Ovary (tissue), 9 donors: ENCODE results near the gene SLC7A6OS. TPM values are rescaled to one million over a fixed set of nuclear protein-coding genes. Genes with fewer than 3 reads are reported as not detected.

Experiments used
- DNase-seq, 5 donors: peaks; one replicate each; pipeline ENCODE4 v3.0.0-alpha.2; 2019 to 2020
- H3K27ac ChIP-seq, 2 donors: fragments of 200-600 bp; one replicate each; pipeline versions ENCODE4 v1.5.1 to v1.8.0; 2019 to 2022
- H3K27me3 ChIP-seq: fragments of 200-600 bp; one replicate; pipeline ENCODE4 v1.8.0; 2022
- H3K36me3 ChIP-seq: fragments of 200-600 bp; sonication (generic); one replicate; pipeline ENCODE4 v1.5.1; 2019
- H3K4me1 ChIP-seq: one replicate; pipeline ENCODE4 v1.8.1; 2013; ENCODE audit warnings: mild to moderate bottlenecking, moderate library complexity; ENCODE audit not compliant: insufficient read depth
- H3K4me3 ChIP-seq: fragments of 200-600 bp; sonication (generic); one replicate; pipeline ENCODE4 v1.5.1; 2017
- H3K9me3 ChIP-seq, 2 donors: fragments of 200-600 bp in 1 of 2; sonication (generic) in 1 of 2; one replicate each; pipeline versions ENCODE4 v1.5.1 to v1.8.1; 2013 to 2019; ENCODE audit warnings: mild to moderate bottlenecking in 1 of 2, moderate library complexity in 1 of 2
- EP300 ChIP-seq: sonication (generic); formaldehyde crosslinking; IDR thresholded peaks from one replicate; pipeline ENCODE4 v1.6.1; 2017; ENCODE audit warnings: antibody characterized with exemption
- POLR2A ChIP-seq: fragments of 450-650 bp; IDR thresholded peaks from one replicate; pipeline ENCODE4 v1.6.1; 2017; ENCODE audit warnings: antibody characterized with exemption, mild to moderate bottlenecking, moderate library complexity
- WGBS, 3 donors: extraction: QIAGEN DNeasy Blood & Tissue Kit in 1 of 3; methylation state at CpG; one replicate each; pipeline versions ENCODE4 v1.1.5 to v1.1.7; 2013 to 2017; 5-methylcytosine and 5-hydroxymethylcytosine counted together
- intact Hi-C, 4 donors: fragments of 100-400 bp; cut with DNase I; formaldehyde crosslinking; loops; one replicate each; pipeline versions ENCODE4 v1.11.0 to v1.15.1; 2022 to 2023
- polyA plus RNA-seq, 2 donors: library from polyadenylated mRNA; stranded (reverse); fragments of 200-250 nt in 1 of 2; fragments of 350-450 nt in 1 of 2; fragmentation: Illumina TruSeq in 1 of 2; extraction: RNeasy Lipid Tissue Mini Kit (QIAGEN cat#74804) in 1 of 2; gene quantifications; one replicate each; pipeline ENCODE4 v1.2.3, GENCODE V29; 2013 to 2014
- total RNA-seq, 7 donors: library from RNA; depleted of rRNA in 2 of 7; stranded (reverse); fragments of >200 nt in 2 of 7; fragmentation: NEBNext Ultra II Directional in 3 of 7; extraction: Animal tissue kit (Norgen Biotek cat#: 25700) in 3 of 7; gene quantifications; one replicate each; pipeline versions ENCODE4 v1.1.0 to v1.2.4, GENCODE V29; 2016 to 2023
- TF ChIP-seq, protein P1 (sequence below), 3 donors: fragments of 450-650 bp in 2 of 3; fragments of 200-600 bp in 1 of 3; IDR thresholded peaks; one replicate each; pipeline versions ENCODE4 v1.5.1 to v1.8.0; 2016 to 2022; ENCODE audit warnings: antibody characterized with exemption in 3 of 3, mild to moderate bottlenecking in 1 of 3
- donor health status: DM: no; HTN: no; CAD: no; lungs with moderate emphysema.
- donor health status: DM: no; HTN: no; CAD: no.
- donor health status: Bipolar disorder and iron deficiency.
- donor health status: DM: yes; HTN: yes; CAD: no.
- donor health status: DM: no; HTN: no; CAD: no.
- donor health status: DM: yes; HTN: yes; CAD: no.

Gene SLC7A6OS
- total and polyA plus RNA-seq, 9 donors = 8.7 to 20.7 (median 17.6) TPM

DNA sequence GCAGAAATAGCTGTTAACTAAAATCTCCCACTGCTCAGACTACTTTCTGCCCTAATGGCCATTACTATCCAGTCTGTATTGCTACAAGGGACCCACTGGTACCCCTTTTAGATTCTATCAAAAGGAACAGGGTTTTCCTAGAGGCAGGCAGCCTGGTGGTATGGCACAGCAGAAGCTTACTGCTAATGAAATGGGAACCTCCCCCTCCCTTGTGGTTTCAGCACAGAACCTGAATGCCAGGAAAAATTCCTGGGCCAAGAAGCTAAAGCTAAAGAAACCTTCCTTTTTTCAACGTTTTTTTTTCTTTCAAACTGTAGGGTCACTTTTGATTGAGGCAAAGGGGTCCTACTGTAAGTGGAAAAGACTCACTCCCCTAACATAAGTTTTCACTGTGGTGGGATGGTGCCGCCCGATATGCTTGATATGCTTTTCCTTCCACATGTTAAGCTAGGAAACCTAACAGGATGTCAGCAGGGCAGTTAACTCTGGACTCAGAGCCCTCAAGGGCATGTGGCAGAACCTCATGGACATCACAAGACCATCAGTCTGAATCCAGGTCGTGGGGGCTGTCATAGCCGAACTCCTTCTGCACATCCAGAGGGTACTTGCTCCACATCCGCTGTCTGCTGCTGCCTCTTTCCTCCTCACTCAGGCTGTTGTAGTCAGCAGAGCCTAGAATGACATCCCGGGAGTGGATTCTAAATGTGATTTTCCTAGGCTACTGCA lies 9.8 kb downstream of the SLC7A6OS start:
- TF ChIP-seq POLR2A (no peak), EP300 (no peak)
- TF ChIP-seq, protein P1, sequence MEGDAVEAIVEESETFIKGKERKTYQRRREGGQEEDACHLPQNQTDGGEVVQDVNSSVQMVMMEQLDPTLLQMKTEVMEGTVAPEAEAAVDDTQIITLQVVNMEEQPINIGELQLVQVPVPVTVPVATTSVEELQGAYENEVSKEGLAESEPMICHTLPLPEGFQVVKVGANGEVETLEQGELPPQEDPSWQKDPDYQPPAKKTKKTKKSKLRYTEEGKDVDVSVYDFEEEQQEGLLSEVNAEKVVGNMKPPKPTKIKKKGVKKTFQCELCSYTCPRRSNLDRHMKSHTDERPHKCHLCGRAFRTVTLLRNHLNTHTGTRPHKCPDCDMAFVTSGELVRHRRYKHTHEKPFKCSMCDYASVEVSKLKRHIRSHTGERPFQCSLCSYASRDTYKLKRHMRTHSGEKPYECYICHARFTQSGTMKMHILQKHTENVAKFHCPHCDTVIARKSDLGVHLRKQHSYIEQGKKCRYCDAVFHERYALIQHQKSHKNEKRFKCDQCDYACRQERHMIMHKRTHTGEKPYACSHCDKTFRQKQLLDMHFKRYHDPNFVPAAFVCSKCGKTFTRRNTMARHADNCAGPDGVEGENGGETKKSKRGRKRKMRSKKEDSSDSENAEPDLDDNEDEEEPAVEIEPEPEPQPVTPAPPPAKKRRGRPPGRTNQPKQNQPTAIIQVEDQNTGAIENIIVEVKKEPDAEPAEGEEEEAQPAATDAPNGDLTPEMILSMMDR (IDR thresholded peaks at IDR 0.05) = no peak
- H3K27ac ChIP-seq = no peak overlapping the region
- 75 to 79% (median 76%) methylated on average over 7 of the region's 7 CpGs for WGBS, 3 donors
- no peaks in the 10 kb centered on the region for H3K9me3 ChIP-seq
- no peaks in the 10 kb centered on the region for H3K27me3 ChIP-seq
- no peak overlapping the region for H3K4me3 ChIP-seq
- DNase-seq = no peak
- intact Hi-C loops = no loop called here
- H3K4me1 ChIP-seq = peaks cover 5% of the 10 kb centered on the region
- no peaks in the 10 kb centered on the region for H3K36me3 ChIP-seq

DNA sequence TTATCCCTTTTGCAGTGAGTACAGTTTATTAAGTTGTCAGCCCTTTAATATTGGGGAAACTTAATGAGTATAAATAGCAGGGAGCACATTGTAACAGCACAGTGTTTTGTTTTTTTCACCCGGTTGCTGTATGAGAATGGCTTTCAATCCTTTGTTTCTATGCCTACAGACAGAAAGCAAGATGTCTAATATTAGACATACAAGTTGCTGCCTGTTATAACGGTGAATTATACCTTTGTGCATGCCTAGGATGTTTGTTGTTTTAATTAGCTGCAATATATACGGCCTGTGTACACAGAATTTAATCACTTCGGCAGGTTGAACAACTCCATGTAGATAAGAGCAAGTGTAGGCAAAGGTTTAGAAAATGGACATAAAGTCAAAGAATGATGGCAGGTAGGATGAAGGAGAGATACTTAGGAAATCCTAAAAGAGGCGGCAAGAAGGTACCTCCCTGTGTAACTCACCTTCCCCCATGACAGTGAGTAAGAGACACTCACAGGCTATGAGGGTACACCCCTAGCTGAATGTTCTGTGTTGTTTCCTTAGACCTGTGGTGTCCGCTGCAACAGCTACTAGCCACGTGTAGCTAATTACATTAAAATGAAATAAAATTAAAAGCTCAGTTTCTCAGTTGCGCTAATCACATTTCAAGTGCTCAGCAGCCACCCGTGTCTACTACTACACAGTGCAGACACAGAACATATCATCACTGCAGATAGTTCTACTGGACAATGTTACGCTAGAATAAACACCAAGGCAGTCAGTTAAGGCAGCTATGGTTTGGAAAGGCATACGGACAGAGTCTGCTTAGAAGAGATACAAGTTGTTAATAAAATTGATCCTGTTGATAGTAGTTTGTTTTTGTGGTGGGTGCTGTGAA lies 10.9 kb downstream of the SLC7A6OS start:
- Histone ChIP-seq H3K9me3 (no peaks in the 10 kb centered on the region), H3K4me1 (peaks cover 5% of the 10 kb centered on the region), H3K27me3 (no peaks in the 10 kb centered on the region), H3K4me3 (no peak overlapping the region), H3K27ac (no peak overlapping the region), H3K36me3 (no peaks in the 10 kb centered on the region)
- 74 to 78% (median 77%) methylated on average over 11 of the region's 11 CpGs for WGBS, 3 donors
- intact Hi-C loops = no loop called here
- no peak for DNase-seq
- TF ChIP-seq, protein P1 (IDR thresholded peaks at IDR 0.05) = no peak
- no peak for TF ChIP-seq POLR2A
- no peak for TF ChIP-seq EP300

DNA sequence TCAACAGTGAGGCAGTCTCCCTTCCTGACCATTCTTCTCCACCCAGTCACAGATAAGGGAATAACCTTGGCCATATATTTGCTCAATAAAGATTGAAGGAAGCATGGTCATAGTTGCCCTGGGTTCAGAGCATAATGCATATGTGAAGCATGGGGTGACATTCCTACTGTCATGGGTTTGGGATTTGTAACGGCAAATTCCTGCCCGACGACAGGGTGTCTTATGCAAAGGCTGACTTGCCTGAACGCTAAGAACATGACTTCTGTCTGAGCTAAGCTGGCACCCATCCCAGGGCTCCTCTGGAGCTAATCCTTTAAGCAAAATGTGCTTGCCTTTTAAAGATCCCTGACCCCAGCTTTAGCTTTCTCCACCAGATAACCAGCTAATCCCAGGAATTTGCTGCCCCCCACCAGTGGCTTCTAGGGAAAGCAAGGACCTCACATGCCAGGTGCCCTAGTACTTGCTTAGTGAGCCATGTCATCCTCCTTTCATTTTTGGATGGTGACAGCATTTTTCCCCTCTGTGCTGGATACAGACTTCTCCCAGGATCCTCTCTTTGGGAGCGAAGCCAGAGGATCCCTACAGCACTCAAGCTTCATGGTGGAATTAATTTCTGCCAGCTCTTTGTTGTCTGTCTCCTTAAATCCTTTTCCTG lies 11.7 kb downstream of the SLC7A6OS start:
- intact Hi-C loops = no loop called here
- Histone ChIP-seq H3K4me1 (peaks cover 5% of the 10 kb centered on the region), H3K4me3 (no peak overlapping the region), H3K9me3 (no peaks in the 10 kb centered on the region), H3K36me3 (no peaks in the 10 kb centered on the region), H3K27me3 (no peaks in the 10 kb centered on the region), H3K27ac (no peak overlapping the region)
- peak in 2 of 5 donors; percentile 32 to 49 for DNase-seq
- no peak for TF ChIP-seq POLR2A
- no peak for TF ChIP-seq EP300
- TF ChIP-seq, protein P1 (IDR thresholded peaks at IDR 0.05) = no peak
- WGBS, 3 donors = 44 to 61% (median 53%) methylated on average over 5 of the region's 5 CpGs

DNA sequence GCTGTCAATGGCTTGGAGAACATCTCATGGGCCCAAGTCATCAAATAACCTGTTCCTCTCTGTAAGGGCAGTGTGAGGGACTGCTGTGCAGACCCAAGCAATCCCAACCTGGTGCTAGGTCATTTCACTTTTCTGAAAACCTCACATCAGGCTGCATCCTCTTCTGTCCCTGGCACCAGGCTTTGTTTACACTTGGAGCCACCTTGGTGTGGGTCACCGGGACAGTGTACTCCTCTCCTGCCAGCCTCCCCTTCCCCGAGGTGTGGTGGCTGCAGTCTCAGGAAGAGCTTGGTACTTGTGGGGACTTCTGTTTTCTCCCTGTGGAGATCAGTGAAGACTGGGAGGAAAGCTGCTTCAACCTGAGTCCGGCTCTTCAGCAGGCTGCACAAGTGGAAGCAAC lies 12.4 kb downstream of the SLC7A6OS start:
- TF ChIP-seq EP300 (no peak), POLR2A (no peak)
- TF ChIP-seq, protein P1 (IDR thresholded peaks at IDR 0.05) = no peak
- H3K9me3 ChIP-seq = no peaks in the 10 kb centered on the region
- H3K4me3 ChIP-seq = no peak overlapping the region
- no peak overlapping the region for H3K27ac ChIP-seq
- WGBS, 3 donors = 76 to 95% (median 79%) methylated on average over 3 of the region's 3 CpGs
- H3K27me3 ChIP-seq = no peaks in the 10 kb centered on the region
- H3K4me1 ChIP-seq = peaks cover 5% of the 10 kb centered on the region
- intact Hi-C loops = no loop called here
- H3K36me3 ChIP-seq = no peaks in the 10 kb centered on the region
- no peak for DNase-seq
